ENCODE data around the gene CCN2. TPM values are rescaled to one million over a fixed set of nuclear protein-coding genes. Genes with fewer than 3 reads are reported as not detected.

The CCN2 gene
- polyA plus RNA-seq, 3 donors: 32.5 to 184 (median 38.7) TPM

DNA sequence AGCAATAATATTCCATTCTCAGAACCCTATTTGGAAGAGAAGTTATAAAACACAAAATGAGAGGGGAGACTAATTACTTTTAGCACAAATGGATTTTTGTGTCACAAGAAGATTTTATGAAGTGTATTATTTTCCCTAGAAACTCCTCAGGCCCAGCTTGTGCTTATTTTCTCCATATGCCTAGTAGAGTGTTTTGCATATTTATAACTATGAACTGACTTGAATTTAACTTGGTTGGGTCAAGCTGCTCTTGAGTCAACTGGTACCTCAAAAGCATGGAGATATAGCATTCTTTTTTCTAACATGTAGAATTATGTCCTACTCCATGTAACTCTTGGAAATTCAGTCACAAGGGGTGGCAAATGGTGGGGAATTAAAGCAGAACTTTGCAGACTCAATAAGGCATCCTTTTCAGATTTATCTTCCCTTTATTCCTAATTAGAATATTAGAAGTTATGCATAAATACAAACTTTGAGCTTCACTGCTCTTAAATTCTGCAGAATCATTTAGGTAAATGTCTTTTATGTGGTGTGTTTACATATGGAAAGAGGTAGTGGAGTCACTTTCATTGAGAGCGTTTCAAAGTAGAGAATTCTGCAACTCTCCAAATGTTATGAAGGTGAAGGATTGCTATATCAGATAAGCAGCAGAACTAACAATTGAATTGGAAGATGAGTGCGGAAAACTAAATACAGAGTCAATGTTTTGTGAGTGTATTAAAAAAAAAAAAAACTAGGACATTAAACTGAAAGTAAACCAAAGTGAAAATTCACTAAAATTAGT is 19.1 kb upstream of the CCN2 start:
- 79 to 85% (median 83%) methylated on average over 2 of the region's 2 CpGs for WGBS, 3 donors
- no peak overlapping the region for H3K27ac ChIP-seq (ENCODE audit: low read depth, low read length)

DNA sequence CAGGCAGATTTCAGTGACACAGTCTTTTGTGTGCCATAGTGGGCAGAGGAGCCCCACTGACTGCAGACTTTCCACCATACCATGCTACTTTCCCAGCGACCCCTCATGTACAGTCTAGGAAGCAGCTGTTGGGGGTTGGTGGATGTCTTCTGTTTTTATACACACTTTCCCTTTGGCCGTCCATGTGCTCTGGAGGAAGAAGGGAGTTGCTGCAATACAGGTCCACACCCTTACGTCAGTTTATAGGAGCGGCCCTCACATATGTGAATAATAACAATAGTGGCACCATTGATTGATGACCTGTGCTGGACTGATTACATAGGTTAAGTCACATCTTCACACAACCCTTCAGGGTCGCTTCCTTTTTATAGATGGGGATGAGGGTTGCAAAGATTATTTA is 17.5 kb upstream of the CCN2 start:
- WGBS, 3 donors: 84 to 90% (median 87%) methylated on average over 5 of the region's 5 CpGs

DNA sequence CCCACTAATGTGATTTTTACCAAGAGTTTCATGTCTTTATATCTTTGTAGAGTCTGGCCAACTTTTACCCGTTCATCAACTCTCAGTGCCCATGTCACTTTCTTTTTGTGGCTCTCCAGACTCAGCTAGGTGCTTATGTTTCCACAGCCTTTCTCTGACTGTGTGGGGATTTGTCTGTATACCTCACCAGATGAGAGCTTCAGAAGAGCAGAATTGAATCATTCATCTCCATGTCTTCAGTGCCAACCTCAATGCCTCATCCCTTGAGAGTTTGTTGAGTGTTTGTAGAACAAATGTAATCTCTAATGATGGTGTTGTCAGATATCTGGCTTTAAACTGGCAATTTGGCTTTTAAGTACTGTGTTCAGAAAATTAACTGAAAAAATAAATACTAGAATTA is 16.8 kb upstream of the CCN2 start:
- WGBS, 3 donors: 37 to 91% (median 88%) methylated on average over 1 of the region's 1 CpG
- no peak overlapping the region for H3K27ac ChIP-seq (ENCODE audit: low read depth, low read length)

More for the DNA sequence above, 17.5 kb upstream of the CCN2 start:
- no peak overlapping the region for H3K27ac ChIP-seq (ENCODE audit: low read depth, low read length)

DNA sequence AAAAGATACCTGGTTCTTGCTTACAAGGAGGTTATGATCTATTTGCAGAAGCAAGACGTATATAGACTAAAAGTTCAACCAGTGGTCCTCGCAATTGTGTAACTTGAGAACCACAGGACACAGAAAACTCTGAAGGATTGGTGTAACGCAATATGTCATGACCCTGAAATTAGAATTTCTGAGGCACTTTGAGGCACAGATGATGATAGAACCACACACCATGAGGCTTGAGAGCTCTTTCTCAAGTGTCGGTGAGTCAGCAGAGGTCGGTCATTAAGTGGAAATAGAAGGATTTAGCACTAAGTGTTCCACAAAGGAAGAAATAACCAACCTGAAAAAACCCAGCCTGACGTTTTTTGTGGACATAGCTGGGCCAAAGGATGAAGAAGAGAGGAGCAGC is 15.3 kb upstream of the CCN2 start:
- H3K27ac ChIP-seq (ENCODE audit: low read depth, low read length): no peak overlapping the region
- 86 to 91% (median 88%) methylated on average over 6 of the region's 6 CpGs for WGBS, 3 donors

DNA sequence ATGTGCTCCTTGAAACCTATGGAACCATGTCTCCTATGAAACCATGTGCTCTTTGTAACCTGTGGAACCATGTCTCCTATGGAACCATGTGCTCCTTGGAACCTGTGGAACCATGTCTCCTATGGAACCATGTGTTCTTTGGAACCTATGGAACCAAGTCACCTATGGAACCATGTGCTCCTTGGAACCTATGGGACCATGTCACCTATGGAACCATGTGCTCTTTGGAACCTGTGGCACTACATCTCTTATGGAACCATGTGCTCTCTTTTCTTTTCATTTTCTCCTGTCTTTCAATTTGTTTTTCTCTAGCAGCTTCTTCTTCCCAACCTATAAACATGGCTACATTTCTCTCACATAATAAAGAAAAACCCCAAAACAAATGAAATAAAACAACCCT is 11.9 kb upstream of the CCN2 start:
- H3K27ac ChIP-seq (ENCODE audit: low read depth, low read length): no peak overlapping the region

DNA sequence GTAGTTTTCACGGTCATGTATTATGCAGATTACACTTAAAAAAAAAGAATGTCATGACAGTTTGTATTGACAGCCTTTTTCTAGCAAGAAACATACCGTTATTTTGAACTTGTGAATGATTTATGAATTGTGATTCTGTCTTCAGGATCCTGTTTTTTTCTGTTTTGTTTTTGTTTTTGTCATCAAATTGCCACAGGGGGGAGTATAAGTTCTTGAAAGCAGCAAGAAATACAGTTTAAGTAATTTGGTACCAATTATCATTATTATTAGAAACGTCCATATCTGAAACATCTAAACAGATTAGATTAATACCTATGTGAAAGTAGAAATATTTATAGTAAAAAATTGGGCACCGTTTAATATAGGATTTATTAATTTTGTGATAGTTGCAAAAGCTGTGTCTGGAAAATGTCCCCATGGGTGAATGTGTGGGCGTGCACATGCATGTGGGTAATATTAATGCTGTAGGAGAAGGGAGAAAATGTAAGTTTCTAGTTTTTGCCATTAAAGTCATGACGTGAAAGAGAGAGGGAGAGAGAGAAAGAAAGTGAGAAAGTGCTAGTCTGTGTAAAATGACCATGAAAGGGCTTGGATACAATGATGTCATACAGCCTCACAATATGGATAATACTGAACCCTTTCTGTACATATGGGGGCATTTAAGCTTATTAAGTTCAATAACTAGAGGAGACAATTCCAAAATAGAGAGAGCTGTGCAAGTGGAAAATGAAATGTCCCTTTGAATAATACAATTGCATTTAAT is 9.4 kb upstream of the CCN2 start:
- 40 to 57% (median 52%) methylated on average over 6 of the region's 6 CpGs for WGBS, 3 donors
- H3K27ac ChIP-seq (ENCODE audit: low read depth, low read length): no peak overlapping the region

DNA sequence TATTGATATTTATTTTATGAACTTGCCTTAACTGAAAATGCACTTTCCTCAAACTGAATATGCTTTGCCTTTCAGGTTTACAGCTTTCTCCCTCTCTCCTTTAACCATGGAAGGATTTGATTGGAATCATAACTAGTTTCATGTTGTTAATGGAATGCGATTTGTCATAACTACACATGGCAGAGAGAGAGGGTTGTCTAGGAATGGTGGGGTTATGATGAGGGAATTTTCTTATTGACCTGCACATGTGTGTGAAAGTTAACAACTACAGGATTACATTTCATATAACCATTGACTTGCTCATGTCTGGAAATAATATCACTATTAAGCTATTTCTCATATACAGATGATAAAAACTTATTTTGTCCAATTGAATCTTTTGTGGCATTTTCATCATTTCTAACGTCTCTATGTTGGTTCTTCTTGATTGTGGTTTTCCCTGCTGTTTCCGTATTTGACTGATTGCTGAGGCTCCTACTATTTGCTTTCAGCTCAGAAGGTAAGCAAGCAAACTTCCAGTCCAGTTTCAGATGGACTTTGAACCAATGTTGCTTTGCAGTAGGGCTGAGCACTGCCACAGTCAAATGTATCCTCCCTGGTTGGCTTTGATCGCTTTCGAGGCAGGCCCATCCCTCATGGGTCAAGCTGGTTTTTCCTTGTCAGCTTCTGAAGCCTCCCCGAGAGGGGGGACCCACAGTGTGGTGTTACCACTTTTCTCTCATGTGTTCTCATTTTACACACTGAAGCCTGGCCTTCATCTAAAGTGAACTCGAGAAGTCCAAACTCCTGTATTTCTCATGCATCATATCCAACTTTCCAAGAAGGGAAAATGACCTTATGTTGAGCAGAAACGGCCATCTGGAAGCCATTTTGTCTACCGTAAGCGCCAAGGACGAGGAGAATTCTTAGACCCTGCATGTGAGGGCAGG is 7.6 kb upstream of the CCN2 start:
- WGBS, 3 donors: 48 to 86% (median 86%) methylated on average over 11 of the region's 11 CpGs
- H3K27ac ChIP-seq (ENCODE audit: low read depth, low read length): no peak overlapping the region

DNA sequence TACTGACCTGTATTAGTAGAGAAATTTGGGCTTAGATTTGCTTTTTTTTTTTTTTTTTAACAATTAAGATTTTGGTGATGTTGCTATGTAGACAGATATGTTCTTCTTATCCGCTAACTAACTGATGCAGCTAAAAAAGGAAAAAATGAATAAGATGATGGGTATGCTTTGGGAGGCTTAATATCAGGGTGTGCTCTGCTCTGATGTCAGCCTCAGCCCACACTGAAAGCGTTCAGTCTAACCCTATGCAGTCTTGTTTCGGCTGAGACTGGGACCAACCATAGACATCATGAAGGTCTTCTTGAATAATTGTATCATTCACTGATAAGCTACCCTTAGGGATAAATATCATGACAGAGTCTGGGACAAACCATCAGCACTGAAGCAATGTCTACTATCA is 6.9 kb upstream of the CCN2 start:
- H3K27ac ChIP-seq (ENCODE audit: low read depth, low read length): no peak overlapping the region
- WGBS, 3 donors: 82 to 97% (median 89%) methylated on average over 3 of the region's 3 CpGs

DNA sequence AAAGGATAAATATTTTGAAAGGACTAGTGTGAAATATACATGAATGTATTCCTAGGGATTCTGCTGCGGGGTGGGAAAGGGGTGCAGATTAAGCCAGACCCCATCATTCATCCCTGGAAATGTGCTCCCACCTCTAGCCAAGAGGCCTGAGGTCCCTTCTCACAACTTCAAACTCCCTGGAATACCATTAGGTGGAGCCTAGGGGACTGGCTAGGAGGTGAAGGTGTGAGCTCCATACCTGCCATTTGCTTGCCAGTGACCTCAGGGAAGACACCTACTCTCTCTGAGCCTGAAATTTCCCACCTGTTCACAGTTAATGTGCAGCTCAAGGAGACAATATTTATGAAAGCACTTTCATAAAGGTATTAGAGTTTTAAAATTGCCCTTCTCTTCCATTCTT is 4.7 kb upstream of the CCN2 start:
- WGBS, 3 donors: 96 to 100% (median 100%) methylated on average over 1 of the region's 1 CpG
- no peak overlapping the region for H3K27ac ChIP-seq (ENCODE audit: low read depth, low read length)

DNA sequence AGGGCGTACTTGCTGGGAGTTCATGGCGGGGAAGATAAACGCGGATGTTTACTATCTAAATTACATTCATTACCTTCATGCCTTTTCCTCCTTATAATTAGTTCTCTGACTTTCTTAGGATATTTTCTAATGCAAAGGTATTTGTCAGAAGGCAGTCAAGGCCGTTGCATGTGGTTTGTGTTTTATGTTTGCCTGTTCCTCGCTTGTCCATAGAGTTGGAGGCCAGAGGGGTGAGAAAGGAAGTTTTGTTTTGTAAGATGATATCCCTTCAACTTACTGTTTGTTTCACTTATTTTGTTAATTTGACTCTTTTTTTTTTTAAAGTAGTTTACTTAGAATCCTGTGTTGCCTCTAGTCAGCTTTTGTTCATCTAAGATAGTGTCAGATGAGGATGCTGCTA is 4.0 kb upstream of the CCN2 start:
- H3K27ac ChIP-seq (ENCODE audit: low read depth, low read length): no peak overlapping the region
- WGBS, 3 donors: 24 to 56% (median 51%) methylated on average over 6 of the region's 6 CpGs

DNA sequence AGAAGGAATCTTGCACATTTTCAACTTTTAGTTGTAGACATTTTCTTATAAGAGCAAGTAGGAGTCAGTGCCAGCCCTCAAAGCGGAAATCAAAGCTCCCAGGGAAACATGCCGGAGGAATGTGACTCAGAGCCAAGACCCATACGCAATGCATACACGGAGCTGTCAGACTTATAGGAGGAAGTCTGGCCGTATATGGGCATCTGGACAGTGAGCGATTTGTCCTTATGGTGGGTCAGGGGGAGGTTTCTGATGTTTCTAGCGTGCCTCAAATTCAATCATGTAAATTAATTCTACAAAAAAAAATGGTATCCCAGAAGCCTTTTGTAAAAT is 3.6 kb upstream of the CCN2 start:
- no peak overlapping the region for H3K27ac ChIP-seq (ENCODE audit: low read depth, low read length)
- 12 to 53% (median 46%) methylated on average over 7 of the region's 7 CpGs for WGBS, 3 donors

DNA sequence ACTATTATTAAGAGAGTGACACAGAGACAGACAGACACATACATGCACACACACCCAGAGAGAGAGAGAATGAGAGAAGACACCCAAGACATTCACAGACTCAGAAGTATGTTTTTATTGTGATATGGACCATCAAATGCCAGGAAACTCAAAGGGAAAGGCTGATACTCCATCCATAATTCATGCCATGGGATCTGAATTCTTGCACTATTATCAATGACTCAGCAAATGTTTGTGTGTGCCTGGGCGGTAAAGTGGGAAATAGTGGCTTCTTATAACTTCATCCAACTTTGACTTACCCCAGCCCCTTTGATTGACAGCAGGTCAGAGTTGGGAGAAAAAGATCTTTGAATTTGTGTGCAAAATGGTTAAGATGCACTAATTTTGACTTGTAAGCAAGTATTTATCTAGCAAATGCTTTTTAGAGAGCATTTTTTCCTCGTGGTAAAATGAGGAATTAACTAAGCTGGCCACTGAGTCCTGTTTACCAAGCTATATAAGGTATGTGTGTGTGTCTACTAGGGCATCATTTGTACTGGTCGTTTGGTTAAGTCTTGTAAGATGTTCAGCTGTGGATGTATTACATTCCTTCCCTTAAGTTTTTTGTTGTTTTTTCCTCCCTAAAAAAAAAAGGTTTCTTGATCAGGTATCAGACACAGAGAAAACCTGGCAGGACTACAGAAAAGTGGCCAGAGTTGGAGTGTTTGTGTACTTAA is 3.0 kb upstream of the CCN2 start:
- no peak overlapping the region for H3K27ac ChIP-seq (ENCODE audit: low read depth, low read length)
- WGBS, 3 donors: 22 to 30% (median 25%) methylated on average over 3 of the region's 3 CpGs

DNA sequence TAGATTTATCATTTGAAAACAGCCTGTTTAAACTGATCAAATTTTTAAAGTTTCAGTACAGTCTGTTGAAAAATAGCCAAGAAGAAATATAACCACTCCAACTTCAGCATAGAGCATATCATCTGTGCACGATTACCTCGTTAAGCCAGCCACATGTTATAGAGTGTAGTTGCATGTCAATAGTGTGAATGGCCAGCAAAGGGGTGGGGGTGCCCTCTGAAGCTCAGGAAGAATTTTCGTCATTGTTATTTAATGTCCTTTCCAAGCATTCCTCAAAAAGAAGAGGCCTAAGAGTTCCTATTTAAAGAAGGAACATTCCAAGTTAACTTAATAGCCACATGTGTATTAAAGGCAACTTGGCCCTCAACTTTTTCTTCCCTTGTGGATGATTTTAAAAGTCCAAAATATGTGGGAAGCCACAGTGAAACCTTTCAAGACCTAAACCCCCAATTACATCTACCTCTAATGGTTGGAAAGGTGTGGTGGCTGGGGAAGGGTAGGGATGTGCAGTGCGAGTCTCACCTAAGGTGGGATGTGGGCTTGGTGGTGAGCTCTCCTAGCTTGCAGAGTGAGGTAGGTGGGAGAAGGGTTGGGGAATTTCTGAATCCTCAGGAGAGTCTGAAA is 1.8 kb upstream of the CCN2 start:
- WGBS, 3 donors: 90 to 99% (median 92%) methylated on average over 4 of the region's 4 CpGs
- H3K27ac ChIP-seq (ENCODE audit: low read depth, low read length): no peak overlapping the region

DNA sequence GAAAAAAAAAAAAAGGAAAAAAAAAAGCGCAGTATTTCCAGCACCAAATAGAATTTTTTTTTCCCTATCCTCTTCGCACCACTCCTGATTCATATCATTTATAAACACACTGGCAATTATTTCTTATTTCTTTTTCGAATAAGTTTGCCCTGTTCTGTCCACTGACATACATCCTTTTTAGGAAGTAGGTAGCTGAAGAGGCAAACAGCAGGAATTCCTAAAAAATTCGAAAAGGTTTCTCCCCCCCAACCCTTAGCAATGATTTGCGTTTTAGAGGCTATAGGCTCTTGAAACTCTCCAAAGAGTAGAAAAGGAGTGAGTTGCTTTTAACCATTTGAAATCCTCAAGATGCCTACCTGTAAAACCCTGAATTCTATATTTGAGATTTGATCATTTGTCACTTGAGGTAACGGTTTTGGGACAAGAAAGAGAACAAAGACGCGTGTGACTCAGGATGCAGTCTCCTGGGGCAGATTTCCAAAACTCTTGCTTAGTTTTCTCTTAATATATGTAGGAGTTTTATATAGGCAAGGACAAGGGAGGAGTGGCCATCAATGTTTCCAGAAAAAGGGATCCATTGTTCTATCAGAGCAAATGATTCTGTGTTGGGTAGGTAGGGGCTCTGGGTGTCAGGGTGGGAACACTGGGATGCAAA is 531 bp upstream of the CCN2 start:
- no peak overlapping the region for H3K27ac ChIP-seq (ENCODE audit: low read depth, low read length)
- 27 to 33% (median 33%) methylated on average over 8 of the region's 8 CpGs for WGBS, 3 donors

DNA sequence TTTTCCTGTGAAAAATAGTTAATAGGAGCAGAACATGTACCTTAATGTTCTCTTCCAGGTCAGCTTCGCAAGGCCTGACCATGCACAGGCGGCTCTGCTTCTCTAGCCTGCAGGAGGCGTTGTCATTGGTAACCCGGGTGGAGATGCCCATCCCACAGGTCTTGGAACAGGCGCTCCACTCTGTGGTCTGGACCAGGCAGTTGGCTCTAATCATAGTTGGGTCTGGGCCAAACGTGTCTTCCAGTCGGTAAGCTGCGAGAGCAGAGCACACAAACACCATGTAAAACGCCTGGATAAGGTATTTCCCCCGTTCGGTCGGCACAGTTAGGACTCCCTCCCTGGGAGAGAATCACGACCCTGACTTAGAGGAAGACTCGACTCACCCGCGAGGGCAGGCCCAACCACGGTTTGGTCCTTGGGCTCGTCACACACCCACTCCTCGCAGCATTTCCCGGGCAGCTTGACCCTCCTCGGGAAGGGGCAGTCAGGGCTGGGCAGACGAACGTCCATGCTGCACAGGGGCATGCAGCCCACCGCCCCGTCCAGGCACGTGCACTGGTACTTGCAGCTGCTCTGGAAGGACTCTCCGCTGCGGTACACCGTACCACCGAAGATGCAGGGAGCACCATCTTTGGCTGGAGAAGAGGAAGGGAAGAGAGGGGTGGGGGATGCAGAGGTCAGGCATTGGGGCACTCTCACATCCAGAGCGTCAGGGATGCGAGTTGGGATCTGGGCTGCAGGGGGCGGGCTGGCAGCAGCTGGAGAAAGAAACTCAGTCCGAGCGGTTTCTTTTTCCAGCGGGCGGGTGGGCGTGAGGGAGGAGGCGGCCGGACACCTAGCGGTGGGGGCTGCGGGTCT is 1.0 kb downstream of the CCN2 start:
- H3K27ac ChIP-seq (ENCODE audit: low read depth, low read length): no peak overlapping the region
- 3 to 8% (median 5%) methylated on average over 37 to 42 of the region's 42 CpGs for WGBS, 3 donors

DNA sequence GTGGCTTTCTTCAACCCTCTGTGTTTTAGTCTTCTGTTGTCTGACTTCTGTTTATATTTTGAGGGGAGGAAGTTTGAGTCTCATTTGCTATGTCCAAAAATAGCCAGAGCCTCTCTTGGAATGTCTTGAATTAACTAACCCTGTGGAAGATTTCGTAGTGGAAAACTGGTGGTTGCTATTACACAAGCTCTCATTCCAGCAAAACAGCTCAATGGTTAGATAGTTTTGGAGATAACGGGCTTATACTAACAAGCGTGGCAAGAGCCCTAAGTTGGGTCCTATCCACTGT is 1.6 kb downstream of the CCN2 start:
- 25 to 46% (median 42%) methylated on average over 3 of the region's 3 CpGs for WGBS, 3 donors
- H3K27ac ChIP-seq (ENCODE audit: low read depth, low read length): no peak overlapping the region

All from adipose tissue (tissue), 3 donors.